ENCODE data around the gene TNIP1. TPM values are rescaled to one million over a fixed set of nuclear protein-coding genes. Genes with fewer than 3 reads are reported as not detected.
A peak's percentile ranks its signal among the peaks of the same experiment; 100 is the strongest.

TNIP1 gene
- total RNA-seq, 6 donors from 2014 or later, result 109 to 166 (median 130) TPM

DNA sequence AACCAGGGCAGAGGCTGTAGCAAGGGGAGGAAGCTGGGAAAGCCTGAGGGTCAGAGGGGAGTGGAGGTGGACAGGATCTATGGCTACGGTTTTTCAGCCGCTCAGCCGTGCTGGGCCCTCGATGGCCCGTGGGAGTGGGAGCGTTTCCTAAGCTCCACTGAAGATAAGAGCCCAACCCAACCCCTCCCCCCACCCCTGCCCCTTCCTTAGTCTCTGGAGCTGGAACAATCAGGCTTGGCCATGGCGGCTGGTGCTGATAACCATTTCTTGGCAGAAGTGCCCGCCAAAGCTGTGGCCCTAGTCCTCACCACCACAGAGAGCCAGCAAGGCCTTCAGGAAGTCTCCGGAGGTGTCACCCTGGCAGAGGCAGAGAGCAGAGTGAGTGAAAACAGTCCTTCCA lies 20.3 kb upstream of the TNIP1 start:
- peaks cover 0 to 46% (median 5%) of the 10 kb centered on the region in 4 donors for H3K36me3 ChIP-seq
- peaks cover 42 to 57% (median 47%) of the 10 kb centered on the region in 4 donors for H3K4me1 ChIP-seq
- no peak overlapping the region for H3K4me3 ChIP-seq
- ATAC-seq (ENCODE audit: low FRiP score in 2 of 2) (no peak), DNase-seq (no peak)
- peak overlapping the region in 3 of 4 donors; percentile 59 to 83 (median 68) for H3K27ac ChIP-seq
- no peaks in the 10 kb centered on the region for H3K27me3 ChIP-seq
- H3K9me3 ChIP-seq, result no peaks in the 10 kb centered on the region
- WGBS, 2 donors, result 59 to 72% methylated on average over 5 to 6 of the region's 9 CpGs
- no peak for TF ChIP-seq POLR2A (IDR thresholded peaks at IDR 0.05)
- TF ChIP-seq EP300 (IDR thresholded peaks at IDR 0.05), result no peak
- TF ChIP-seq, protein P1, sequence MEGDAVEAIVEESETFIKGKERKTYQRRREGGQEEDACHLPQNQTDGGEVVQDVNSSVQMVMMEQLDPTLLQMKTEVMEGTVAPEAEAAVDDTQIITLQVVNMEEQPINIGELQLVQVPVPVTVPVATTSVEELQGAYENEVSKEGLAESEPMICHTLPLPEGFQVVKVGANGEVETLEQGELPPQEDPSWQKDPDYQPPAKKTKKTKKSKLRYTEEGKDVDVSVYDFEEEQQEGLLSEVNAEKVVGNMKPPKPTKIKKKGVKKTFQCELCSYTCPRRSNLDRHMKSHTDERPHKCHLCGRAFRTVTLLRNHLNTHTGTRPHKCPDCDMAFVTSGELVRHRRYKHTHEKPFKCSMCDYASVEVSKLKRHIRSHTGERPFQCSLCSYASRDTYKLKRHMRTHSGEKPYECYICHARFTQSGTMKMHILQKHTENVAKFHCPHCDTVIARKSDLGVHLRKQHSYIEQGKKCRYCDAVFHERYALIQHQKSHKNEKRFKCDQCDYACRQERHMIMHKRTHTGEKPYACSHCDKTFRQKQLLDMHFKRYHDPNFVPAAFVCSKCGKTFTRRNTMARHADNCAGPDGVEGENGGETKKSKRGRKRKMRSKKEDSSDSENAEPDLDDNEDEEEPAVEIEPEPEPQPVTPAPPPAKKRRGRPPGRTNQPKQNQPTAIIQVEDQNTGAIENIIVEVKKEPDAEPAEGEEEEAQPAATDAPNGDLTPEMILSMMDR (IDR thresholded peaks at IDR 0.05), result no peak
- no peak for TF ChIP-seq POLR2AphosphoS5 (IDR thresholded peaks at IDR 0.05)

DNA sequence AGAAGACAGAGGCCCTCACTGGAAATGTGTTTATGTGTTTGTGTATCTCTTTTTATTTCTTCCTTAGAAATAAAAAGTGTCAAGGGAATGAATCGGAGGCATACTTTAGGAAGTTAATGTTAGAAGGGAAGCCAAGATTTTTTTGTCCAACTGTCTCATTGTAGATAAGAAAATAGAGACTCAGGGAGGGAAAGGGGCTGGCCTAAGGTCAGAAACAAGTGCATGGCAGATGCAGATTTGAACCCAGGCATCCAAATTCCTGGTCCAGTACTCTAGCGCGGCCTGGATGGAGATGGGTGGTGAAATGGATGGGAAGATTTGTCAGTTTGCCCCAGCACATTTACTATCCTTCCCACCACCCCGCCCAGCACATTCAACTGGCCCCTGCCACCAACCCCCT lies 19.8 kb upstream of the TNIP1 start:
- WGBS, 2 donors, result 83 to 85% methylated on average over 4 of the region's 4 CpGs
- Histone ChIP-seq H3K27me3 (no peaks in the 10 kb centered on the region), H3K9me3 (no peaks in the 10 kb centered on the region), H3K4me3 (no peak overlapping the region), H3K36me3 (peaks cover 0 to 42% (median 5%) of the 10 kb centered on the region in 4 donors), H3K27ac (peak overlapping the region in 3 of 4 donors; percentile 59 to 83 (median 68)), H3K4me1 (peaks cover 43 to 57% (median 51%) of the 10 kb centered on the region in 4 donors)
- no peak for DNase-seq
- ATAC-seq (ENCODE audit: low FRiP score in 2 of 2), result no peak
- no peak for TF ChIP-seq POLR2AphosphoS5 (IDR thresholded peaks at IDR 0.05)
- TF ChIP-seq, protein P1 (IDR thresholded peaks at IDR 0.05), result no peak

DNA sequence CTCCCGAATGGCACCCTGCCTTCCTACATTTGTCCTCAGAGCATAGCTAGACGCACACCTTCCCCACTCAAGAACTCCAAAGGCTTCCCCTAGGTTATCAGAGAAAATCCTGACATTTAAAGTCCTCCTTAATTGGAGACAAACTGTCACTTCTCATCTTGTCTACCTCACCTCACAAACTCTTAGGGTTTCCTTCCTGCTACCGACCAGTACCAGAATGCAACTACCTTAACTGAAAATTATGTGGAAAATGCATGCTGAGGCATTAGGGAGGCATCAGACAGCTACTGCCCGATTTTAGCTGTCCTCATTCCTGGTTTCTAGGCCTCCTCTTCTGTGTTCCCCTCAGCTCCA lies 17.9 kb upstream of the TNIP1 start:
- WGBS, 2 donors, result 68% methylated on average over 4 of the region's 4 CpGs
- Histone ChIP-seq H3K36me3 (peaks cover 0 to 25% (median 5%) of the 10 kb centered on the region in 4 donors), H3K27ac (peak overlapping the region in 2 of 4 donors; percentile 23 to 83), H3K27me3 (no peaks in the 10 kb centered on the region), H3K9me3 (no peaks in the 10 kb centered on the region), H3K4me1 (peaks cover 55 to 72% (median 66%) of the 10 kb centered on the region in 4 donors), H3K4me3 (no peak overlapping the region)
- TF ChIP-seq EP300 (IDR thresholded peaks at IDR 0.05), result no peak
- no peak for TF ChIP-seq POLR2A (IDR thresholded peaks at IDR 0.05)
- TF ChIP-seq, protein P1 (IDR thresholded peaks at IDR 0.05), result no peak
- no peak for TF ChIP-seq POLR2AphosphoS5 (IDR thresholded peaks at IDR 0.05)
- ATAC-seq (ENCODE audit: low FRiP score in 2 of 2) (no peak), DNase-seq (no peak)

DNA sequence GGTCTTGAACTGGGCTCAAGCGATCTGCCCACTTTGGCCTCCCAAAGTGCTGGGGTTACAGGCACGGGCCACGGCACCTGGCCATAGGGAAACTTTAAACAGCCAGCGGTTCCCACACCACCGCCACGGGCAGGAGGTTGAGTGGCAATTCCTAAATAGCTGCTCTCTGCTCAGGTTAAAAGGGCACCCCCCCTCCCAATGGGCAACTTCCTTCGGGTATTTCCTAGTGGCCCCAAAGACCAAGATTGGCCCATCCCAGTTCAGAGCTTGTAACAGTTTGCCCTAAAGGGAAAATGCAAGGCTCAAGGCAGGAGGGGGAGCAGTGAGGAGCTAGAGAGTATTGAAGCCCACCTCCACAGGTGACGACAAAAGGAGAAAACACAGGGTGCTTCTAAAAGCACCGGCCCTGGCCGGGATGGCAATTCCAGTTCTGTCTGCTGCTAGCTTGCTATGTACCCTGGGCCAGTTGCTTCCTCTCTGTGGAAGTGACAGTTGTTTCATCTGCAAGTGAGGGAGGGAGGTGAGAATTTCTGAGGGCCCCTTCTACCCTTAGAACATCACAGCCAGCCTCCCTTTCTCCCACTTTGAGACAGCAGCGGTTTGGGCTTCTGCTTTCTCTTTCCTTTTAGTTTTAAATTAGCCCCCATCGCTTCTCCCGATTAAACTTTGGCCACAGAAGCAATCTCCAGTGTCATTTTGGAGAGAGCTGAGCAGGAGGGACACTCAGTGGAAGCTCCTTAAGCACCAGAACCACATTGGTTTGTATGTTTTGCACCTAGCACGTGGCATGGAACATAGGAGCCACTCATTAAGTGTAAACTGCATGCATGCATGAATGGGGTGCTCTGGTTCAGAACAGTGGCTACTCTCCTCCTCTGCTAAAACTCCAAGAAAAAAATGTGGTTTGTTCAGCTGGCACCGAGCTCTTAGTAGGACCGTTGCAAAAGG lies 17.3 kb upstream of the TNIP1 start:
- no peak overlapping the region for H3K4me3 ChIP-seq
- TF ChIP-seq, protein P1 (IDR thresholded peaks at IDR 0.05), result no peak
- TF ChIP-seq EP300 (IDR thresholded peaks at IDR 0.05), result no peak
- no peak for TF ChIP-seq POLR2AphosphoS5 (IDR thresholded peaks at IDR 0.05)
- TF ChIP-seq POLR2A (IDR thresholded peaks at IDR 0.05), result no peak
- H3K27me3 ChIP-seq, result no peaks in the 10 kb centered on the region
- peaks cover 61 to 78% (median 72%) of the 10 kb centered on the region in 4 donors for H3K4me1 ChIP-seq
- ATAC-seq (ENCODE audit: low FRiP score in 2 of 2) (no peak), DNase-seq (no peak)
- H3K36me3 ChIP-seq, result peaks cover 0 to 19% (median 3%) of the 10 kb centered on the region in 4 donors
- H3K27ac ChIP-seq, result peak overlapping the region; percentile 22 to 86 (median 53)
- H3K9me3 ChIP-seq, result no peaks in the 10 kb centered on the region
- 62 to 65% methylated on average over 16 of the region's 16 CpGs for WGBS, 2 donors
